D721Med (cell line): ENCODE measurements around the gene FAT1.

Experiments used
- DNase-seq: peaks from one replicate; pipeline ENCODE4 v3.0.0; 2011; ENCODE audit warnings: low spot score; ENCODE audit not compliant: insufficient read length
- FAIRE-seq: peaks from 2 replicates; lab custom pipeline; 2011; peaks lifted over from hg19 to GRCh38; lab: Jason Lieb, UNC
- CTCF ChIP-seq: IDR thresholded peaks from 2 replicates; pipeline ENCODE4 v1.5.1; 2012; ENCODE audit warnings: mild to moderate bottlenecking, control low read depth; ENCODE audit not compliant: insufficient read depth; ENCODE audit errors: missing control alignments

FAT1 gene

GRCh38 chr4:186708554-186708953 lies 15.1 kb downstream of the FAT1 start:
- FAIRE-seq = no peak
- no peak for TF ChIP-seq CTCF
- DNase-seq = no peak

- FAIRE-seq (no peak), DNase-seq (no peak)
- no peak for TF ChIP-seq CTCF
Measured at GRCh38 chr4:186707996-186708395, 15.7 kb downstream of the FAT1 start.

- FAIRE-seq (no peak), DNase-seq (no peak)
- no peak for TF ChIP-seq CTCF
Measured at GRCh38 chr4:186707574-186707973, 16.1 kb downstream of the FAT1 start.

GRCh38 chr4:186704057-186704456 lies 19.6 kb downstream of the FAT1 start:
- no peak for TF ChIP-seq CTCF
- FAIRE-seq = no peak

GRCh38 chr4:186703510-186703909 lies 20.1 kb downstream of the FAT1 start:
- DNase-seq (no peak), FAIRE-seq (no peak)
- TF ChIP-seq CTCF = no peak

More at GRCh38 chr4:186704057-186704456, 19.6 kb downstream of the FAT1 start:
- no peak for DNase-seq

GRCh38 chr4:186702940-186703339 lies 20.7 kb downstream of the FAT1 start:
- DNase-seq (no peak), FAIRE-seq (no peak)
- TF ChIP-seq CTCF = no peak

- DNase-seq (no peak), FAIRE-seq (no peak)
- TF ChIP-seq CTCF = no peak
Measured at GRCh38 chr4:186702297-186702696, 21.4 kb downstream of the FAT1 start.
